ENCODE measurements around the gene ARHGEF7.

Gene ARHGEF7

DNA sequence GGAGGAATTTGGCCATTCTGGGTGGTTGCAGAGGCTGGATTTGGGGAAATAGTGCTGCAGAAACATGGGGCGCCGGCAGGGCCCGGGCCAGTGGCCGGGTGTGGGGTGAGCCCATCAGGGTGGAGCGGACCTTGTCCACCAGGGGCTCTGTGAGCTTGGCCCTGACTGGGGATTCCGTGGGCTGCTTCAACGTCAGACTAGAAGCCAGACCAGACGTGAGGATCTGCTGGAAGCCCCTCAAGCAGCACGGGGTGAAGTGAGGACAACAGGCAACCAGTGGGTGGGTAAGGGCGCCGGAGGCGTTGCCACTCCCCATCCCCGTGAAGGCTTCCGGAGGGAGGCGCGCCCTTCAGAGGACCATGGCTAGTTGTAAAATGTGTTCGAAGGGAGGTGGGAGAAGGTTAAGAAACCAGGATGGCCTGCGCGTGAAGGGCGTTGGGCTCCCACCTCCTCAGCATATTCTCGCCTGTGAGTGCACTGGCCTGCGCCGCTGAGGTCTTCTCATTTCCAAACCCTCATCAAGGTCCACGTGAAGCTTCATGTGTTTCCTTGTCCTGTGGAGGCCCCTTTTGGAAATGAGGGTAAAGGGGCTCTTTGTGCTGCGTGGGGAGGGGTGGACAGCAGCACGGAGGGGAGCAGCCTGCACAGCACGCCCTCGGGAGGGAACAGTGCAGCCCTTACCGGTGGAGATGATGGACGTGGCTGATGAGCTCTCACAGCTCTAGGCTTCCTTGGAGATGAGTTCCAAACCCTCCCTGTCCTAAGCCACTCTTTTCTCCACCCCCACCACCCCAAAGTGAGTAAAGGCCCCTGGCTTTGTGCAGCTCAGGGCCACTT lies 213.7 kb downstream of the ARHGEF7 start:
- DNase-seq = no peak

DNA sequence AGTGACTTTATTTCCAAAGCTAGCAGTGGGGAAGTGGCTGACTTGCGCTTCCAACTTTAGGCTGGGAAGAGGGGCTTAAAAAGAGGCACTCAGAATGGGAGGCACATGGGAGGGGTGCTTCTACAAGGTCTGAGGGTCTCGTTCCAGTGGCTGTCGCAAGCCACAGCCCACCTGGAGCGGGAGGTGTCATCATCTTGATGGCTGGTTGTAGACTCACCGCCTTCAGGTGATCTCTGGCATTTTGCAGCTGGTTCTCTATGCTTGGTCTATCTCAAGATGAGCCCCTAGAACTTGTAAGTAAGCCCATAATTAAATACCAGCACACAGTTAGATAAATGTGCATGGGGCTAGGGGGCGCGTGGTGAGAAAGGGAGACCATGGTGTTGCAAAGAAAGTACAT lies 214.5 kb downstream of the ARHGEF7 start:
- DNase-seq = no peak

DNA sequence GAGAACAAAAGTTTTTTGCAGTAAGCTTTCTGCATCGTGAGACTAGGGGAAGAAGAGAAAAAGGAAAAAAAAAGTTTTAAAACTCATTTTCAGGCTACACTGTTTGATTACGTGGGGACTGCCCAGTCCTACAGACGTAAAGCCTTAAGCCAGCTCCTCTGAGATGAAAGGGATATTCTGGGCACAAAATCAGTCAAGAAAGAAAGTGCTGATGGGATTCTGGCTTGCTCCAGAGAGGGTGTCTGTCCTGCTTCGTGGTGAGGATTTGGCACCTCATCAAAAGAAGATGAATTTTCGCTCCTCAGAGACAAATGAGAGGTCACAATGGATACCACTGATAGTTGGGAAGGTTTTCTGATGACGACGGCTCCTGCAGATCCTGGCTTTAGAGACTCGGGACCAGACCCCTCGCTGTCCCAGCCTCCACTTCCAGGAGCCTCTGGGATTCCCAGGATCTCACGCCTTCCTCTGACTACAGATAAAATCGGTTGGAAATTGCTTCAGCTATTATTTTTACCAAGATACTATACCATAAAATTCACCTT lies 215.0 kb downstream of the ARHGEF7 start:
- DNase-seq = no peak

DNA sequence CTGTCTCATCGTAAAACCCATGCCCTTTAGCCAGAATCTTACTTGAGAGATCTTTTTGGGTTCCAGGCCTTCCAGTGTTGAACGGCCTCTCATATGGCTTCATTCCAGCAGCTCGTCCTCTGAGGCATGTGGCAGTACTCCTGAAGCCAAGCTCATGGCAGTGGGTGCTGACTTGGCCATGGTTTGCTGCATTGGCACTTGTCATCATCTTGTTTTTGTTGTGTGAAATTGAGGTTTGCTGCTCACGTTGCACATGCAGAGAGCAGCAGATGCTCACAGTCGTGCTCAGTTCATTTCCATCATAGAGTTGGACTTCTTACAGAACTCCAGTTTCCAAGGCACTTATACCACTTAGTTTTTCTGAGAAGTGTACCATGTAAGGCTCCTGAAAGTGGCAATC lies 220.2 kb downstream of the ARHGEF7 start:
- no peak for DNase-seq

DNA sequence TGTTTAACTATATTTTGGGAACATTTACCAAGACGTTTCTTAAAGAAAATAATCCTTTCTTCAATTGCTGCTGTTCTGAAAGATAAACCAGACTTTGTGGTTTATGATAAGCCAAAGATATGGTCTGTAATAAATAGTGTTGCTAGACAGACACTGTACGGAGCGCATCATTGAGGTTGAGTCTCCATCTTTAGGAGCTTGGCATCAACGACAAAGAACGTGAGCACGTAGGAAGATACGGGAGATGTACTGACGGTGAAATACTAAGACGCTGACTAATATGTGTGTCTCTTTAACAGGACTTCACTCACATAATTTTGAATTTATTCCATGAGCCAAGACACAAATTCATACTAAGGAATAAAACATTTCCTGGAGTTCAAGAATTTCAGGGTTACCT lies 221.6 kb downstream of the ARHGEF7 start:
- no peak for DNase-seq

DNA sequence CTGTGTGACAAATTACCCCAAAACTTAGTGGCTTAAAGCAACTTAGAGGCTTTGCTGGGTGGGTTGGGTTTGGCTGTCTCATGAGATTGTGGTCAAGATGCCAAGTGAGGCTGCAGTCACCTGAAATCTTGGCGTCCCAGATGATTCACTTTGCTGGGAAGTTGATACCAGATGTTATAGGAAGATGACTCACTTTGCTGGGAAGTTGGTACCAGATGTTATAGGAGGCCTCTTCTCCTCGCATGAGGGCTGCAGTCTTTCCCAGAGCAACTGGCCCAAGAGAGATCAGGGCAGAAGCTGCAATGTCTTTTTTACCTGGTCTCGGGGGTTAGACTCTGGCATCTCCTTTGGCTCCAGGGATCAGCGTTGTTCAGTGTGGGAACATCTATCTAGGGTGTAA lies 222.1 kb downstream of the ARHGEF7 start:
- DNase-seq = no peak

DNA sequence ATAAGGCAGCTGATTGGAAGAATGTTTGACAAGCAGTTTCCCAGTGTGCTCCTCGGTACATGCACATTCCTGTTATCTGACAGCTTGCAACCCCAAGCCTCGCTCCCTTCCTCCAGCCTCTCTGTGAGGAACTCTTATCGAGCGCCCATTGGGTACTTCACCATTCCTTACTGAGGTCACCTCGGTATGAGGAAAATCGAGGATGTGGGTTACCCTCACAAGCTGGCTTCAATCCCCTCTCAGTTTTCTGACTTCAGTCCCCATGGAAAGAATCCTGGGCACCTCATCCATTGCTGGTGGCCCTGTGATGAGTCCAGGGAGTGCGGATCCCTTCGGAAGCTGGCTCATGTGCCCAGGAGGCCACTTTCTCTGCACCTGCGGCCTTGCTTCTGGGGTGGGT lies 222.6 kb downstream of the ARHGEF7 start:
- no peak for DNase-seq

DNA sequence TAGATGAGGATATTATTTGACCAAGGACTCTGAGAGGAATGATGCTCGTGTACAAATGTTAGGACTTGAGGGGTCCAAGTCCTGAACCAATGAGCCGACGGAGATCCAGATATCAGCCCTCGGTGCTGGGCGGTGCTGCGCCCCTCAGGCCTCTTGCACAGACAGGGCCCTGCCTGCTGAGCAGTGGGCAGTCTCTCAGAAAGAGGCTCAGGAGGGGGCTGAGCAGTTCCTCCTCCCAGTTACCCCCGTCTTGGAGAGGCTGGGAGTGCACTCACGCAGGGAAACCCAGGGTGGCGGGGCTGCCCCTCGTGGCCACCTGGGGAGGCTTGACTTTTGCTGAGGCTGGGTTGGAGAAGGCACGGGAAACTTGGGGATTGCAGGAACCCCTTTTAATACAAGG lies 223.7 kb downstream of the ARHGEF7 start:
- no peak for DNase-seq

DNA sequence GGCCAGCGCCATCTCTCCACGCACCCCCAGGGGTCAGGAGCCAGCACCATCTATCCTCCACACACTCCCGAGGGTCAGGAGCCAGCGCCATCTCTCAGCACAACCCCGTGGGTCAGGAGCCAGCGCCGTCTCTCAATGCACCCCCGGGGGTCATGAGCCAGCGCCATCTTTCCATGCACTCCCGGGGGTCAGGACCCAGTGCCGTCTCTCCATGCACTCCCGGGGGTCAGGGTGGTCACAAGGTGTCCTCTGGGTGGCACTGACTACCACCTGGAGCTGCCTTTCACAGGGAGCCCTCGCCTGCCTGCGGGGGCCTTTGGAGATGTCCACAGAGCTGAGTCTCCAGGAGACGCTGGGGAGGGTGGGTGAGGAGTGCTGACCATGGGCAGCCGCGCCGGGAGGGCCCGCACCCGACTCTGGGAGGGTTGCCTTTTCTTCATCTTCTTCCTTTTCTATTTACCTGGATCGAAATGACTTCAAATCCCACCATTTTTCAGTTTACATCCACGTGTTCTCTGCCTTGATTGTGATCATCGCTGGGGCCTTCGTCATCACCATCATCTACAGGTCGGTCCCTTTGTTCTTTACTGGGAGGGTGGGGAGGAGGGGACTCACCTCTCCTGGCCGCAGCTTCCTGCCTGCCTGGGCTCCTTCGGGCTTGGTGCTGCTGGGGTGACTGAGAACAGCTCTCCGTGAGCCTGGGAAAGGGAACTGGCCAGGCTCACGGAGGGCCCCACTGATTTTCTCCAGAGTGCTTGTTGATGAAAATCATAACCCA lies 224.4 kb downstream of the ARHGEF7 start:
- DNase-seq = no peak

DNA sequence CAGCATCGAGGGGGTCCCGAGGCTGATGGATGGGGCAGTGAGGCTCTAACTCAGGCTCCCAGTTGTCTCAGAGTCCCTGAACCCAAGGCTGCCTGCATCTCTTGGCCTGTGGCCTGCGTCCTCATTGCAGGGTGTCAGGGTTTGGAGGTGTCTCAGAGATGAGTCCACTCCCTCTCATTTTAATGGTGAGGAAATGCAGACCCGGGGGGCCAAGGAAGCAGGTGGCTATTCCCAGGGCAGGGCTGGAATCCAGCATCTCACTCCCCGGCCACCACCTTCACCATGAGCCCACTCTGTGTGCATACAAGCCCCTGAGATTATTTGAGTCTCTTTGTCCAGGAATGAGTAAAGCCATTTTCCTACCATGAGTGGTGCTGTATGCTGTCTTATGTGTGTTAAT lies 226.8 kb downstream of the ARHGEF7 start:
- DNase-seq = no peak

DNA sequence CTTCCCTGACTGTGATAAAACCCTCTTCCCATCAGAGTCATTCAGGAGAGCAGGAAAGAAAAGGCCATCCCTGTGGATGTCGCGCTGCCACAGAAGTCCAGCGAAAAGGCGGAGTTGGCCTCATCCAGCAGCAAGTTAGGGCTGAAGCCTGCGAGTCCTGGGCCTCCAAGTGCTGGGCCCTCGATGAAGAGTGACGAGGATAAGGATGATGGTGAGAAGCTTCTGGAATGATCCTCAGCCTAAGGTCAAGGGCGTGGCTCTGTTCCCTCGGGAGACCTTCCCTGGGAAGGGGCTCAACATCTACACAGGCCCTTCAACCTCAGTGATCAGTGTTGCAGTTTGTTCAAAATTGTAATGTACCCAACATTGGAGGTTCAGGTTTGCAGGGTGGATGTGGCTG lies 227.6 kb downstream of the ARHGEF7 start:
- DNase-seq = no peak

DNA sequence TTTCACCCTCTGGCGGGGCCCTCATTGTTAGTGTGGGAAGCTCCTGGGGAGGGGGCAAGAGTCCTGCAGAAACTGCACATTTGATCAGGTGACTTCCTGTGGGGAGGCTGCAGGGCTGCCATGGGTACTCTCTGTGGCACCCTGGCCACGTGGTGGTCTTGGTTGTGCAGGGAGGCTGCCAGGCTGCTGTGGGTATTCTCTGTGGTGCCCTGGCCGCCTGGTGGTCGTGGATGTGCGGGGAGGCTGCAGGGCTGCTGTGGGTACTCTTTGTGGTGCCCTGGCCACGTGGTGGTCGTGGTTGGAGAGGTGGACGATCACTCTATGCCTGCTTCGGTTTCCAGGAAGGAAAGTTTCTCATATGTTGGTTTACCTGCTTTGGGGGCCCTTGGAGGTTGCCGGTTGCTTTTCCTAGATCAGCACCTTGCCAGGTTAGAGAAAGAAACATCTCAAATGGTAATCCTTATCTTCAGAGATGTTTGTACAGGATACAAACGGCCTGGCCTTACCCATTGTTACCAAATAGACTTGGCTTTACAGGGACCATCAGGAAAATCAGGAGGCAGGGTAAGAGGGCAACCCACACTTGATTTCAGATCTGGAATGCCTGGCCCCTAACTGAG lies 228.2 kb downstream of the ARHGEF7 start:
- no peak for DNase-seq

DNA sequence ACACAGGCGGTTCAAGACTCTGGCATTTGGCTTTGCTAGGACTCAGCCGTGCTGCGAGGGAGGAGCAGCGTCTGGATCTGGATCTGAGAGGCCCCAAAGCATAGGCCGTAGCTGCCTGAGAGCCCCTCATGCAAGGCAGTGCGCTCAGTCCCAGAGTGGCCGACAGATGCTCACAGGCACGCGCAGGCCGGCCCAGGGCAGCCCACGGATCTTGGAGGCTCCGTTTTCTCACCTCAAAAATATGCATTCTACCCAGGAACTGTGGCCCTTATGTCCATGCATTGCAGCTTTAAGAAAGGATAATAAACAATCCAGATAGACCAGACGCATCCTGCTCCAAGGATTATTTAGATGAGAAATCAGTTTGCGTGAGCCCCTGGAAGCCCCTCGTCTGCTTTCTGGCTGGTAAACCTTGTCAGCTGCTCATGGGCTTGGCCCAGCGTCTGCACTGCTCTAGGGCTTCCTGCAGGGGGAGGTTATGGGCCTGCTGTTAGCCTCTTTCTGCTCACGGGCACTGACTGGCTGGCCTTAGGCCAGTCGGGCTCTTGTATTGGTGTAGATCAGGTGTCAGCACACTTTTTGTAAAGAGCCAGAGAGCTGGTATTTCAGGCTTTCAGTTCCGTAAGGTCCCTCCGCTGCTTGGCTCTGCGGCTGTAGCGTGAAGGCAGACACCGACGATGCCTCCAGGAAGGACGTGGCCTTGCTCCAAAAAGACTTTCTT lies 229.5 kb downstream of the ARHGEF7 start:
- peak; percentile 91 for DNase-seq

DNA sequence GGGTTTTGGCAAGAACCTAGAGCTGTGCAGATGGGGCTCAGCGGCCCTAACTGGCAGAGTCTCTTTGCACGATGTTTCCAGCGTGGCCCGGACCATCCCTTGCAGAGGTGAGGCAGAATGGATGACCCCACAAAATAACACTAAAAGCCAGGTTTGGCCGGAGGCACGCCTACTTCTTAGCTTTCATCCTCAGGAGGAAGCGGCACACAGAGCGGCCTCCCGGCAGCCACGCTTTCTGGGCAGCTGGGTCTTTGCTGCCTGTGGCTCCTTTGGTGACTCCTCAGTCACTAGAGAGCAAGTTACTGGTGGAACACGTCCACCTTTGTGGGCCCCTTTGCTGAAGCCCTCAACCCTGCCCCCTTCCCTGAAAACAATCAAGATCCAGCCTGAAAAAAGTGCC lies 230.6 kb downstream of the ARHGEF7 start:
- no peak for DNase-seq

DNA sequence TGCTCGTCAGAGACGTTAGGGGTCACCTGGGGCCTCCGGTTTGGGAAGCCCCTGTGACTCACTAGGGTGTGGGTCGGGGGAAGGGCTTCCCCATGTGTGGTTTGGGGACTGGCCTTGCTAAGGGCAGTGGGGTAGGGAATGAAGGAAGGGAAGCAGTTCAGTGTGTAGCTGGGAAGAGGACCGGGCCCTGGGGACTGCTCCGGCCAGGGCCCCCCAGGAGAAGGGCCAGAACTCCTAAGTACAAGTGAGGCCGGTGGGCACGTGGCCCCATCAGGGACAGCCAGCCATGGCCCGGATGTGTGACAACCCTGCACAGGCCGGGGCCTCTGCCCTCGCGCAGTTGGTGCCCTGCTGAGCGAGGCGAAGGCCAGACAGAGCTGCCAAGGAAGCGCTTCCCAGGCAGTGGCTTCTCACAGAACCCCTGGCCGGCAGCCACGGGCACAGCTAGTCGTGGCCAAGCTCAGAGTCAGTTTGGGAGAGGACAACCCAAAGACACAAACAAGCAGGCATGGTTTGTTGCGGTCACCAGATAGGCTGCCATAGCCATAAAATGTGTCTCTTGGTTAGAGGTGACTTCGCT lies 231.1 kb downstream of the ARHGEF7 start:
- DNase-seq = no peak

DNA sequence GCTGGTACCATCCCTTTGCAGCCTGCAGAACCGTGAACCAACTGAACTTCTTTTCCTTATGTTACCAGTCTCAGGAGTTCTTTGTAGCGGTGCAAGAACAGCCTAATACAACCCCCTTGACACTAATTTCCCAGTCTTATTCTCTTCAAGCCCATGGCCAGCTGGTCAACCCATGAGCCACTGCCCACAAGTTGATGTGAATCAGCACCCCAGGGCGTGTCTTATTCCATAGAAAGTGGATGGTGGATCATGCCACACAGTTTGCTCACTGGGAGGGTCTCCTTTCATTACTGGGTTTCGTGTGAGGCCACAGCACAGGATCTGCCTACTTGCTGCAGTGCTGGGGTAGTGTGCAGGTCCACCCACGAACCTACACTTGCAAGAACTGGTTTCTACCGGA lies 232.3 kb downstream of the ARHGEF7 start:
- no peak for DNase-seq

DNA sequence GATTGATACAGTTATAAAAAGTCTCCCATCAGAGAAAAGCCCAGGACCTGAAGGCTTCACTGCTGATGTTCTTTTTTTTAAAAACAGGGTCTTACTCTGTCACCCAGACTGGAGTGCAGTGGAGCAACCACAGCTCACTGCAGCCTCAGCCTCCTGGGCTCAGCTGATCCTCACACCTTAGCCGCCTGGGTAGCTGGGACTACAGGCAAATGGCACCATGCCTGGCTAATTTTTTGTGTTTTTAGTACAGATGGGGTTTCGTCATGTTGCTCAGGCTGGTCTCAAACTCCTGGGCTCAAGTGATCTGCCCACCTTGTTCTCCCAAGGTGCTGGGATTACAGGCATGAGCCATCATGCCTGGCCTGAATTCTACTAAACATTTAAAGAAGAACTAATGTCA lies 238.4 kb downstream of the ARHGEF7 start:
- no peak for DNase-seq

DNA sequence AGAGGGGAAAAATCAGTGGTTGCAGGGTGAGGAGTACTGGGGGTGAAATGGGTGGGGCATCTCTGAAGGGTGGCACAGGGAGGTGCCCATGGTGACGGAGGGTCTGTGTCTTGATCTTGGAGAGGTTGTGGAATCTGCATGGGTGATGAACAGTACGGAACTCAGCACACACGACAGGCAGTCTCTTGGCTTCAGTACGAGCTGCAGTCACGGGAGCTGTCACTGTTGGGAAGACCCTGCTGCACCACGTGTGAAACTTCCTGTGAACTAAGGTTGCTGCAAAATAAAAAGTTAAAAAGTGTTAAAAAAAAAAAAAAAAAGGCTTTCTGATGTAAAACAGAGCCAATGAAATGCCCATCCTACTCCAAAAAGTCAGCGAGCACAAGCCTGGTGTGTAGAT lies 239.7 kb downstream of the ARHGEF7 start:
- no peak for DNase-seq
